Astrocyte (in vitro differentiated cells and primary cell): ENCODE measurements around the gene PAK4. TPM values are rescaled to one million over a fixed set of nuclear protein-coding genes. Genes with fewer than 3 reads are reported as not detected.
"Not testable (repeated sequence)": the region's sequence is repeated elsewhere in the genome, so short reads cannot be mapped to it uniquely, and the experiment has no call there.

Experiments used
- DNase-seq: peaks from one replicate; pipeline ENCODE4 v3.0.0-alpha.2; 2010; ENCODE audit warnings: low read depth
- FAIRE-seq: peaks from 2 replicates; lab custom pipeline; 2011; peaks lifted over from hg19 to GRCh38; lab: Jason Lieb, UNC
- H2AFZ ChIP-seq: 2 replicates; pipeline ENCODE4 v1.6.0; 2012; ENCODE audit warnings: low read depth, low read length, inconsistent platforms
- H3K27ac ChIP-seq: 2 replicates; pipeline ENCODE4 v1.5.1; 2011; ENCODE audit warnings: low read depth, low read length, inconsistent platforms
- H3K27me3 ChIP-seq: 2 replicates; pipeline ENCODE4 v1.6.0; 2011; ENCODE audit warnings: low read length, inconsistent platforms; ENCODE audit not compliant: insufficient read depth
- H3K36me3 ChIP-seq: 2 replicates; pipeline ENCODE4 v1.5.1; 2011; ENCODE audit warnings: low read length, inconsistent platforms; ENCODE audit not compliant: insufficient read depth
- H3K4me1 ChIP-seq: 2 replicates; pipeline ENCODE4 v1.5.1; 2011; ENCODE audit warnings: low read length, inconsistent platforms; ENCODE audit not compliant: insufficient read depth
- H3K4me2 ChIP-seq: 2 replicates; pipeline ENCODE4 v1.6.0; 2012; ENCODE audit warnings: low read length, inconsistent platforms
- H3K4me3 ChIP-seq: 2 replicates; pipeline ENCODE4 v1.5.1; 2011; ENCODE audit warnings: low read depth, mild to moderate bottlenecking, low read length, inconsistent platforms; ENCODE audit not compliant: insufficient read depth
- H3K79me2 ChIP-seq: 2 replicates; pipeline ENCODE4 v1.6.0; 2012; ENCODE audit warnings: mild to moderate bottlenecking, low read length, inconsistent platforms; ENCODE audit not compliant: insufficient read depth
- H3K9ac ChIP-seq: 2 replicates; pipeline ENCODE4 v1.6.0; 2012; ENCODE audit warnings: mild to moderate bottlenecking, low read length, inconsistent platforms
- H3K9me3 ChIP-seq: 2 replicates; pipeline ENCODE4 v1.5.1; 2012; ENCODE audit warnings: low read depth, mild to moderate bottlenecking, low read length, inconsistent platforms; ENCODE audit not compliant: insufficient read depth
- H4K20me1 ChIP-seq: 2 replicates; pipeline ENCODE4 v1.6.0; 2012; ENCODE audit warnings: low read length, inconsistent platforms; ENCODE audit not compliant: insufficient read depth
- H3K27ac Mint-ChIP-seq: one replicate; pipeline ENCODE4 v1.8.0; 2021; ENCODE audit warnings: mild to moderate bottlenecking, mixed read lengths; ENCODE audit not compliant: unreplicated experiment
- H3K27me3 Mint-ChIP-seq: one replicate; pipeline ENCODE4 v1.8.0; 2021; ENCODE audit warnings: low read depth, mixed read lengths; ENCODE audit not compliant: unreplicated experiment
- H3K36me3 Mint-ChIP-seq: one replicate; pipeline ENCODE4 v1.8.0; 2021; ENCODE audit warnings: low read depth, mixed read lengths; ENCODE audit not compliant: unreplicated experiment
- H3K4me1 Mint-ChIP-seq: one replicate; pipeline ENCODE4 v1.8.0; 2021; ENCODE audit warnings: low read depth, mixed read lengths; ENCODE audit not compliant: unreplicated experiment
- H3K4me3 Mint-ChIP-seq: one replicate; pipeline ENCODE4 v1.8.0; 2021; ENCODE audit warnings: mild to moderate bottlenecking, moderate library complexity, mixed read lengths; ENCODE audit not compliant: unreplicated experiment
- H3K9me3 Mint-ChIP-seq: one replicate; pipeline ENCODE4 v1.8.0; 2021; ENCODE audit warnings: mild to moderate bottlenecking, mixed read lengths; ENCODE audit not compliant: unreplicated experiment
- EZH2 ChIP-seq: IDR thresholded peaks from 2 replicates; pipeline ENCODE4 v1.6.1; 2012; ENCODE audit warnings: mild to moderate bottlenecking, low read length, inconsistent platforms; ENCODE audit not compliant: insufficient read depth
- total RNA-seq: library from RNA; stranded (reverse); gene quantifications from 2 replicates; pipeline ENCODE4 v1.2.1, GENCODE V29; 2021
- TF ChIP-seq, protein P1 (sequence below): IDR thresholded peaks from 2 replicates; pipeline ENCODE4 v1.5.1; 2011; ENCODE audit warnings: low read depth, mild to moderate bottlenecking, inconsistent platforms, low read length, moderate library complexity; ENCODE audit not compliant: insufficient read depth

PAK4 gene
- total RNA-seq, 1 donor from 2014 or later = 48.0 TPM

DNA sequence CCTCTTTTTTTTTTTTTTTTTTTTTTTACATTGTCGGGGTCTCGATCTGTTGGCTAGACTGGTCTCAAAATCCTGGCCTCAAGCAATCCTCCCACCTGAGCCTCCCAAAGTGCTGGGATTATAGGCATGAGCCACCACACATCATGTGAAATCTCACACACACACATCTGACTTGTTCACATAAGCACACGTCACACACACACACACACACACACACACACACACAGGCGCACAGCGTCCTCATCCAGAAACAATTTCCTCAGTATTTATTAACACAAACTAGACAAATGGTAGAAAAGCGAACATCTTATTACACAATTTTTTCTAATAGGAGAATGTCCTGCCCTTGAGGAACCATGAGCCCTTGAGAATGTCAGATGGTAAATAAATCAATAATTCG is 83.6 kb downstream of the PAK4 start:
- Histone ChIP-seq H3K79me2 (no peaks in the 10 kb centered on the region), H3K27me3 (peaks cover 11% of the 10 kb centered on the region), H3K27ac (no peak overlapping the region), H3K4me3 (no peak overlapping the region), H3K4me1 (no peaks in the 10 kb centered on the region), H3K4me2 (no peak overlapping the region), H3K9me3 (no peaks in the 10 kb centered on the region), H3K9ac (no peak overlapping the region), H4K20me1 (no peaks in the 10 kb centered on the region), H3K36me3 (no peaks in the 10 kb centered on the region), H2AFZ (no peak overlapping the region)
- H3K27me3 Mint-ChIP-seq = peaks cover 32% of the 10 kb centered on the region
- DNase-seq (no peak), FAIRE-seq (no peak)
- no peak overlapping the region for H3K27ac Mint-ChIP-seq
- H3K4me3 Mint-ChIP-seq = no peak overlapping the region
- H3K36me3 Mint-ChIP-seq = no peaks in the 10 kb centered on the region
- peaks cover 2% of the 10 kb centered on the region for H3K4me1 Mint-ChIP-seq
- TF ChIP-seq, protein P1, sequence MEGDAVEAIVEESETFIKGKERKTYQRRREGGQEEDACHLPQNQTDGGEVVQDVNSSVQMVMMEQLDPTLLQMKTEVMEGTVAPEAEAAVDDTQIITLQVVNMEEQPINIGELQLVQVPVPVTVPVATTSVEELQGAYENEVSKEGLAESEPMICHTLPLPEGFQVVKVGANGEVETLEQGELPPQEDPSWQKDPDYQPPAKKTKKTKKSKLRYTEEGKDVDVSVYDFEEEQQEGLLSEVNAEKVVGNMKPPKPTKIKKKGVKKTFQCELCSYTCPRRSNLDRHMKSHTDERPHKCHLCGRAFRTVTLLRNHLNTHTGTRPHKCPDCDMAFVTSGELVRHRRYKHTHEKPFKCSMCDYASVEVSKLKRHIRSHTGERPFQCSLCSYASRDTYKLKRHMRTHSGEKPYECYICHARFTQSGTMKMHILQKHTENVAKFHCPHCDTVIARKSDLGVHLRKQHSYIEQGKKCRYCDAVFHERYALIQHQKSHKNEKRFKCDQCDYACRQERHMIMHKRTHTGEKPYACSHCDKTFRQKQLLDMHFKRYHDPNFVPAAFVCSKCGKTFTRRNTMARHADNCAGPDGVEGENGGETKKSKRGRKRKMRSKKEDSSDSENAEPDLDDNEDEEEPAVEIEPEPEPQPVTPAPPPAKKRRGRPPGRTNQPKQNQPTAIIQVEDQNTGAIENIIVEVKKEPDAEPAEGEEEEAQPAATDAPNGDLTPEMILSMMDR = no peak
- no peak for TF ChIP-seq EZH2
- no peaks in the 10 kb centered on the region for H3K9me3 Mint-ChIP-seq

DNA sequence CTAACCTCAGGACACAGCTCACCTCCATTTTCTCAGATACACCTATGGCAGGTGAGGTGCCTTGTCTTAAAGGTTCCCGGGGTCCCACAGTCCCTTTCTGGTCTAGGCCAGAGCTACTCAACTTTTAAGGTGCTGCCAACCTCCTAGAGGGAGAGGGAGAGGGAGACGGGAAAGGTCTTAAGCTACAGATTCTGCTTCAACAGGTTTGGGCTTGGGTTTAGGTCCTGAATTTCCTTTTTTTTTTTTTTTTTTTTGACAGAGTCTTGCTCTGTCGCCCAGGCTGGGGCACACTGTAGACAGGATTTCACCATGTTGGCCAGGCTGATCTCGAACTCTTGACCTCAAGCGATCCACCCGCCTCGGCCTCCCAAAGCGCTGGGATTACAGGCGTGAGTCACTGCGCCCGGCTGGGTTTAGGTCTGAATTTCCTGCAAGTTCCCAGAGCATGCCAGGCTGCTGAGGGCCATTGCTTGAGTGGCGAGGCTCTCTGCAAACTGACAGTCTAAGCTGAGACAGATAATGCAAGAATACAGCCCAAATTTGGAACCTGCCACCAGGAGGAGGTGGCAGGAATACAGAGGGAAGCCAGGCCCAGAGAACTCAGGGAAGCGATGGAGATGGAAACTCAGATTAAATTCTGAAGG is 86.3 kb downstream of the PAK4 start:
- FAIRE-seq = no peak
- H3K9ac ChIP-seq = no peak overlapping the region

DNA sequence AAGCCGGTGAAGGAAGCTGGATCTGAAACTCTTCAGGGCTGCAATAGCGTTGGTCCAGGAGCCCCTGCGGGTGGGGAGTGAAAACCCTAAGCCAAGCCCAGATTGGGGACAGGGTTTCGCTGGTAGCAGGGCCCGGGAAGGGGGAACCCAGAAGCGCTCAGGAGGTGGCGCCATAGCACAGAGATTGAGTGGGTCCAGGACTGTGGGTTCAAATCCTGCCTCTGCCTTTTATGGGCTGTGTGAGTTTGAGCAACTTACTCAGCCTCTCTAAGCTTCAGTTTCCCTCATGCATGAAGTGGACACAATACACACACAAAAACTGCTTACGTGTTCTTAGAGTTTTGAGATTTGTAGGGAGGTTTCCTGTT is 86.8 kb downstream of the PAK4 start:
- Histone ChIP-seq H3K9ac (no peak overlapping the region), H2AFZ (no peak overlapping the region), H3K9me3 (no peaks in the 10 kb centered on the region), H3K27me3 (peaks cover 3% of the 10 kb centered on the region), H3K27ac (no peak overlapping the region), H3K4me3 (no peak overlapping the region), H3K36me3 (no peaks in the 10 kb centered on the region), H3K79me2 (no peaks in the 10 kb centered on the region), H3K4me2 (no peak overlapping the region), H3K4me1 (no peaks in the 10 kb centered on the region), H4K20me1 (no peaks in the 10 kb centered on the region)
- FAIRE-seq (no peak), DNase-seq (no peak)
- no peak overlapping the region for H3K4me3 Mint-ChIP-seq
- peaks cover 35% of the 10 kb centered on the region for H3K27me3 Mint-ChIP-seq
- no peaks in the 10 kb centered on the region for H3K4me1 Mint-ChIP-seq
- H3K9me3 Mint-ChIP-seq = peaks cover 9% of the 10 kb centered on the region
- TF ChIP-seq, protein P1 = peak; percentile 5
- TF ChIP-seq EZH2 = no peak
- no peak overlapping the region for H3K27ac Mint-ChIP-seq
- H3K36me3 Mint-ChIP-seq = no peaks in the 10 kb centered on the region

More for the DNA sequence above, 86.3 kb downstream of the PAK4 start:
- H3K27ac ChIP-seq = no peak overlapping the region
- no peak overlapping the region for H2AFZ ChIP-seq
- peaks cover 5% of the 10 kb centered on the region for H3K9me3 Mint-ChIP-seq
- no peak for DNase-seq
- no peak overlapping the region for H3K4me3 Mint-ChIP-seq
- no peaks in the 10 kb centered on the region for H3K36me3 ChIP-seq
- H3K27me3 ChIP-seq = peaks cover 3% of the 10 kb centered on the region
- H3K79me2 ChIP-seq = no peaks in the 10 kb centered on the region
- no peak overlapping the region for H3K27ac Mint-ChIP-seq
- no peak for TF ChIP-seq EZH2
- TF ChIP-seq, protein P1 = no peak
- no peaks in the 10 kb centered on the region for H3K4me1 ChIP-seq
- H3K4me1 Mint-ChIP-seq = no peaks in the 10 kb centered on the region
- no peaks in the 10 kb centered on the region for H3K9me3 ChIP-seq
- no peaks in the 10 kb centered on the region for H4K20me1 ChIP-seq
- H3K27me3 Mint-ChIP-seq = peaks cover 30% of the 10 kb centered on the region
- no peak overlapping the region for H3K4me2 ChIP-seq
- H3K36me3 Mint-ChIP-seq = no peaks in the 10 kb centered on the region
- no peak overlapping the region for H3K4me3 ChIP-seq

DNA sequence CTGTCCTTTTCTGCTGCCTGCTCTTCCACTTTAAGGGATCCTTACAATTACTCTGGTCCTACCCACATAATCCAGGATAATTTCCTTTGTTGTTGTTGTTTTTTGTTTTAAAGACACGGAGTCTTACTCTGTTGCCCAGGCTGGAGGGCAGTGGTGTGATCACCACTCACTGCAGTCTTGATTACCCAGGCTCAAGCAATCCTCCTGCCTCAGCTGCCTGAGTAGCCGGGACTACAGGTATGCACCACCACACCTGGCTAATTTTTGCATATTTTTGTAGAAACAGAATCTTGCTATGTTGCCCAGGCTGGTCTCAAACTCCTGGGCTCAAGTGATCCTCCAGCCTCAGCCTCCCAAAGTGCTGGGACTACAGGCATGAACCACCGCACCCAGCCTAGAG is 89.7 kb downstream of the PAK4 start:
- H3K79me2 ChIP-seq, H3K27ac Mint-ChIP-seq, H3K27ac ChIP-seq, H2AFZ ChIP-seq, H3K9me3 Mint-ChIP-seq, H3K27me3 ChIP-seq, H3K4me1 ChIP-seq, H3K4me1 Mint-ChIP-seq, H4K20me1 ChIP-seq, FAIRE-seq, H3K36me3 ChIP-seq, H3K9me3 ChIP-seq, H3K36me3 Mint-ChIP-seq, DNase-seq, H3K9ac ChIP-seq, H3K4me2 ChIP-seq, H3K4me3 ChIP-seq, H3K4me3 Mint-ChIP-seq: not testable (repeated sequence)
- peaks cover 43% of the 10 kb centered on the region for H3K27me3 Mint-ChIP-seq
